ENCODE results near the gene TCEANC. TPM values are rescaled to one million over a fixed set of nuclear protein-coding genes. Genes with fewer than 3 reads are reported as not detected.

TCEANC gene
- polyA plus RNA-seq, 1 experiment: 1.1 TPM

GRCh38 chrX:13650318-13650717 lies 2.6 kb upstream of the TCEANC start:
- no peak for TF ChIP-seq CTCF (IDR thresholded peaks at IDR 0.05; ENCODE audit: insufficient read depth, low read depth, low read length)
- ChIA-PET POLR2A (no interaction called here), CTCF (no interaction called here)
- no peak overlapping the region for H3K4me3 ChIP-seq (ENCODE audit: low read depth, low read length)
- no peak for DNase-seq (ENCODE audit: low read depth)
- no peaks in the 10 kb centered on the region for H3K27me3 ChIP-seq (ENCODE audit: control insufficient read depth, insufficient read depth, low read length)
- no peaks in the 10 kb centered on the region for H3K36me3 ChIP-seq (ENCODE audit: control insufficient read depth, insufficient read depth, low read length)

GRCh38 chrX:13651150-13651549 lies 1.8 kb upstream of the TCEANC start:
- no peak for TF ChIP-seq CTCF (IDR thresholded peaks at IDR 0.05; ENCODE audit: insufficient read depth, low read depth, low read length)
- H3K27me3 ChIP-seq (ENCODE audit: control insufficient read depth, insufficient read depth, low read length): no peaks in the 10 kb centered on the region
- H3K36me3 ChIP-seq (ENCODE audit: control insufficient read depth, insufficient read depth, low read length): no peaks in the 10 kb centered on the region
- ChIA-PET CTCF (no interaction called here), POLR2A (interaction anchor here (0.6 kb wide), 1 partner anchor 82 kb away, joined by 8 read pairs; no protein-coding TSS in a partner anchor)
- no peak overlapping the region for H3K4me3 ChIP-seq (ENCODE audit: low read depth, low read length)
- DNase-seq (ENCODE audit: low read depth): no peak

DNA sequence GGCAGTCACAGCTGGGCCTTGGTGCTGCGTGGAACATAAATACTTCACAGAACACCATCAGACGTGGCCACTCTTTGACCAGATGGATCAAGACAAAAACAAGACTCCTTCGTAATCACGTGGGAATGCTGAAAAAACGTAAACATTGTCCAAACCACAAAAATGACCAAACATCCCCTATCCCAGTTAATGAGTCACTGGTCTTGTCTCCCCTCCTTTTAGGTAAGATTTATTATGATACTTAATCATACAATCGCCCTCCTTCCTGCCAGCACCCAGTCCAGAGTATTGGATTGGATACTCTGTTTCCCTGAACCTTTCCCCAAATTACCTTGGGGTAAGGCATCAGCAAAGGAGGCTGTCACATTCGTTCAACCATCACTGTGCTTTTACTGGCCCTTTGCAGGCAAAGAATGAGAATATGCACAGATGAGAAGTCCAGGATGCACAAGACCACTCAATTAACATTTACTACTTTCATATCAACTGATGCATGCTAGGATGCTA lies 601 bp upstream of the TCEANC start:
- ChIA-PET POLR2A (no interaction called here), CTCF (no interaction called here)
- Histone ChIP-seq H3K4me3 (ENCODE audit: low read depth, low read length) (peak overlapping the region; percentile 48), H3K36me3 (ENCODE audit: control insufficient read depth, insufficient read depth, low read length) (no peaks in the 10 kb centered on the region), H3K27me3 (ENCODE audit: control insufficient read depth, insufficient read depth, low read length) (no peaks in the 10 kb centered on the region)
- peak; percentile 84 for DNase-seq (ENCODE audit: low read depth)
- no peak for TF ChIP-seq CTCF (IDR thresholded peaks at IDR 0.05; ENCODE audit: insufficient read depth, low read depth, low read length)

- no peak for DNase-seq (ENCODE audit: low read depth)
- Histone ChIP-seq H3K4me3 (ENCODE audit: low read depth, low read length) (no peak overlapping the region), H3K36me3 (ENCODE audit: control insufficient read depth, insufficient read depth, low read length) (no peaks in the 10 kb centered on the region), H3K27me3 (ENCODE audit: control insufficient read depth, insufficient read depth, low read length) (no peaks in the 10 kb centered on the region)
- POLR2A ChIA-PET: no interaction called here
- CTCF ChIA-PET: interaction anchor here (0.8 kb wide), 1 partner anchor 93 kb away, joined by 3 read pairs; no protein-coding TSS in a partner anchor
- no peak for TF ChIP-seq CTCF (IDR thresholded peaks at IDR 0.05; ENCODE audit: insufficient read depth, low read depth, low read length)
Observed at GRCh38 chrX:13654116-13654515, 1.2 kb downstream of the TCEANC start.

DNA sequence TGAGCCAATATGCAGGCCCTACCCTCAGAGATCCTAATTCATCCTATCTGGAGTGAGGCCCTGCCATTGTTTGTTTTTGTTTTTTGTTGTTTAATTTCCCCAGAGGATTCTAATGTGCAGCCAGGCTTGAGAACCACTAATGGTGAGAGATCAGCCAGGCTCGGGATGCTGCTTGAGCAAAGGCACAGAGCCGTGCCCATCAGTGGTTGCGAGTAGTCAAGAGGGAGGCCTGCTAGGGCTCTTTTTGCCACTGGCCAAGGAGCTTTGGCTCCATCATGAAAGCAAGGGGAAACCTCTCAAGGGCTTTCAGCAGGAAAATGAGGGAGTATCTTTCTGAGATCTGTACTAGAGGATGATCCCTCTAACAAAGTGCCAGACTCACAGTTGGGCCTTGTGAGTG lies 2.7 kb downstream of the TCEANC start:
- Histone ChIP-seq H3K4me3 (ENCODE audit: low read depth, low read length) (no peak overlapping the region), H3K36me3 (ENCODE audit: control insufficient read depth, insufficient read depth, low read length) (no peaks in the 10 kb centered on the region), H3K27me3 (ENCODE audit: control insufficient read depth, insufficient read depth, low read length) (no peaks in the 10 kb centered on the region)
- ChIA-PET POLR2A (no interaction called here), CTCF (no interaction called here)
- TF ChIP-seq CTCF (IDR thresholded peaks at IDR 0.05; ENCODE audit: insufficient read depth, low read depth, low read length): no peak
- no peak for DNase-seq (ENCODE audit: low read depth)
